Stimulated activated naive B cell treated with anti-CD40 and anti-IgM and Interleukin-4, amounts not matched to agents 10 μg/mL and 1 μg/mL and 100 μg/mL, for 72 hours (primary cell): Measurements from ENCODE around the gene VSTM1.
"Not testable (repeated sequence)": the region's sequence is repeated elsewhere in the genome, so short reads cannot be mapped to it uniquely, and the experiment has no call there.

Experiments used
- ATAC-seq, 2 donors: fragments of 150-1000 bp; cut with Tn5 transposase; replicated peaks; 2 replicates each; pipeline ENCODE4 v1.10.0; 2021; ENCODE audit warnings: moderate library complexity in 1 of 2
- DNase-seq: peaks from one replicate; pipeline ENCODE4 v3.0.0; 2021
- H3K27ac Mint-ChIP-seq: one replicate; pipeline ENCODE4 v1.8.0; 2022; ENCODE audit warnings: mild to moderate bottlenecking, mixed read lengths
- H3K27me3 Mint-ChIP-seq, 2 donors: one replicate each; pipeline ENCODE4 v1.8.0; 2022; ENCODE audit warnings: mixed read lengths in 2 of 2
- H3K36me3 Mint-ChIP-seq, 2 donors: one replicate each; pipeline ENCODE4 v1.8.0; 2022; ENCODE audit warnings: mixed read lengths in 2 of 2, mild to moderate bottlenecking in 1 of 2
- H3K4me1 Mint-ChIP-seq, 2 donors: one replicate each; pipeline ENCODE4 v1.8.0; 2022; ENCODE audit warnings: mixed read lengths in 2 of 2, mild to moderate bottlenecking in 1 of 2
- H3K4me3 Mint-ChIP-seq, 2 donors: one replicate each; pipeline ENCODE4 v1.8.0; 2022; ENCODE audit warnings: mild to moderate bottlenecking in 2 of 2, mixed read lengths in 2 of 2, moderate library complexity in 1 of 2
- H3K9me3 Mint-ChIP-seq, 2 donors: one replicate each; pipeline ENCODE4 v1.8.0; 2022; ENCODE audit warnings: mixed read lengths in 2 of 2, mild to moderate bottlenecking in 1 of 2

Gene VSTM1

DNA sequence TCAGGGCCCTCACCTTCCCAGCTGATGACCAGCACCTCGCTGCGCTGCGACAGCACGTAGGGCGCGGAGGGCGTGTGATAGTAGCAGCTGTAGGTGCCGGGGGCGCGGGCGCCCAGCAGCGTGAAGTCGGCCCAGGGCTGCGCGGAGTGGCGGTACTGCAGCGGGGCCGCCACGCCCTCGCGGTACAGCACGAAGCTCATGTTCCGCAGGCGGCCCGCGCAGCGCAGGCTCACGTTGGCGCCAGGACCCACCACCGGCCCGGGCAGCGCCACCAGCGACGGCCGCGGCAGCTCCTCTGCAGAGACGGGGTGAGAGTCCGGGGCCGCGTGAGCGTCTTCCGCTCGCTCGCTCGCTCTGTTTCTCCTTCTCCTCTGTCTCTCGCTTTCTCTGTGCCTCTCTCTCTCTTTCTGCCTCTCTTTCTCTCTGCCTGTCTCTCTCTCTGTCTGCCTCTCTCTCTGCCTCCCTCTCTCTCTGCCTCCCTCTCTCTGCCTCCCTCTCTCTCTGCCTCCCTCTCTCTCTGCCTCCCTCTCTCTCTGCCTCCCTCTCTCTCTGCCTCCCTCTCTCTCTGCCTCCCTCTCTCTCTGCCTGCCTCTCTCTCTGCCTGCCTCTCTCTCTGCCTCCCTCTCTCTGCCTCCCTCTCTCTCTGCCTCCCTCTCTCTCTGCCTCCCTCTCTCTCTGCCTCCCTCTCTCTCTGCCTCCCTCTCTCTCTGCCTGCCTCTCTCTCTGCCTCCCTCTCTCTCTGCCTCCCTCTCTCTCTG lies 32.3 kb upstream of the VSTM1 start:
- H3K27me3 Mint-ChIP-seq, result peaks cover 30 to 48% of the 10 kb centered on the region in 2 donors
- not testable (repeated sequence) for H3K27ac Mint-ChIP-seq, H3K9me3 Mint-ChIP-seq, H3K36me3 Mint-ChIP-seq
- H3K4me1 Mint-ChIP-seq, result peaks cover 6 to 19% of the 10 kb centered on the region in 2 donors
- H3K4me3 Mint-ChIP-seq, result peak overlapping the region; percentile 60 to 70
- ATAC-seq (peak; percentile 81 to 82), DNase-seq (peak; percentile 32)

DNA sequence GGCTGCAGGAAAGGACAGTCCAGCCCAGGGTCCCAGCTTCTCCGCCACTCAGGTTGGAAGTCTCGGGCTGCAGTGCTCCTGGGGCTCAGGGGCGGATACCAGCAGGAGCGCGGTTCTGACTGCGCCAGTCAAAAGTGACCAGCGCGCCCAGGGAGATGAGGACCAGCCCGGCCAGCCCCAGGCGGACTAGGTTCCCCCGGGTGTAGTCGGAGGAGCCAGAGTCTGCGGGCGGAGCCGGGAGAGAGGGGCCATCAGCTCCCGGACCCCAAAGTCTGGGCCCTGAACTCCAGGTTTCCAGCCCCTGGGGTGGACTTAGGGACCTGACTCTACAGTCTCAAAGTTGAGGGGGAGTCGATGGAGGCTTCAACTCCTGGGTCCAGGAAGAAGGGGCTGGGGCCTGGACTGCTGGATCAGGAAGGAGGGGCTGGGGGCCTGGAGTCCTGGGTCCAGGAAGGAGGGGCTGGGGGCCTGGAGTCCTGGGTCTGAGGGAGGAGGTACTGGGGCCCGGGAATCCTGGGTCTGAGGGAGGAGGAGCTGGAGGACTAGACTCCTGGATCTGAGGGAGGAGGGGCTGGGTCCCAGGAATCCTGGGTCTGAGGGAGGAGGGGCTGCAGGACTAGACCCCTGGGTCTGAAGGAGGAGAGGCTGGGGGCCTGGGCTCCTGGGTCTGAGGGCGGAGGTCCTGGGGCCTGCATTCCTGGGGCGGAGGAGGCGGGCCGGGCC lies 31.6 kb upstream of the VSTM1 start:
- H3K27ac Mint-ChIP-seq, result no peak overlapping the region

DNA sequence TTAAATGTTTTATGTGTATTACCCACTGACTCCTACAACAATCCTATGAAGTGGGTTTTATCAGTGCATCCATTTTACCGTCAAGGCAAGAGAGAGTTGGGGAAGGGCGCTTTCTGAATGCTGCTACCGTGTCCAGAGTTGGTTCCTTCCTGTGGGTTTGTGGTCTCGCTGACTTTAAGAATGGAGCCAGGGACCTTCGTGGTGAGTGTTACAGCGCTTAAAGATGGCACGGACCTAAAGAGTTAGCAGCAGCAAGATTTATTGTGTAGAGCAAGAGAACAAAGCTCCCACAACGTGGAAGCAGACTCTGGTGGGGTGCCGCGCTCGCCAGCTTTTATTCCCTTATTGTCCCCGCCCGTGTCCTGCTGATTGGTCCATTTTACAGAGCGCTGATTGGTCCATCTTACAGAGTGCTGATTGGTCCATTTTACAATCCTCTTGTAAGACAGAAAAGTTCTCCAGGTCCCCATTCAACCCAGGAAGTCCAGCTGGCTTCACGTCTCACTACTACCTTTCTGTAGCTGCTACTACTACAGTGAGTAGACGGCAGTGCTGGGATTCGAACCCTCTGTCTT lies 30.8 kb upstream of the VSTM1 start:
- DNase-seq, result no peak
- no peaks in the 10 kb centered on the region for H3K36me3 Mint-ChIP-seq
- no peak for ATAC-seq
- peaks cover 6 to 19% of the 10 kb centered on the region in 2 donors for H3K4me1 Mint-ChIP-seq
- no peaks in the 10 kb centered on the region for H3K9me3 Mint-ChIP-seq
- no peak overlapping the region for H3K4me3 Mint-ChIP-seq
- peaks cover 30 to 53% of the 10 kb centered on the region in 2 donors for H3K27me3 Mint-ChIP-seq
- no peak overlapping the region for H3K27ac Mint-ChIP-seq

More for the DNA sequence above, 31.6 kb upstream of the VSTM1 start:
- H3K27me3 Mint-ChIP-seq, result peaks cover 30 to 53% of the 10 kb centered on the region in 2 donors
- H3K4me3 Mint-ChIP-seq, result peak overlapping the region; percentile 60 to 70
- DNase-seq (no peak), ATAC-seq (no peak)
- peaks cover 6 to 19% of the 10 kb centered on the region in 2 donors for H3K4me1 Mint-ChIP-seq
- no peaks in the 10 kb centered on the region for H3K9me3 Mint-ChIP-seq
- no peaks in the 10 kb centered on the region for H3K36me3 Mint-ChIP-seq

GRCh38 chr19:54084410-54084809 lies 20.7 kb upstream of the VSTM1 start:
- H3K27me3 Mint-ChIP-seq, result peaks cover under 1 to 18% of the 10 kb centered on the region in 2 donors
- ATAC-seq (no peak), DNase-seq (no peak)
- H3K9me3 Mint-ChIP-seq, result peaks cover 4 to 12% of the 10 kb centered on the region in 2 donors
- no peaks in the 10 kb centered on the region for H3K4me1 Mint-ChIP-seq
- H3K4me3 Mint-ChIP-seq, result no peak overlapping the region
- no peak overlapping the region for H3K27ac Mint-ChIP-seq
- no peaks in the 10 kb centered on the region for H3K36me3 Mint-ChIP-seq

DNA sequence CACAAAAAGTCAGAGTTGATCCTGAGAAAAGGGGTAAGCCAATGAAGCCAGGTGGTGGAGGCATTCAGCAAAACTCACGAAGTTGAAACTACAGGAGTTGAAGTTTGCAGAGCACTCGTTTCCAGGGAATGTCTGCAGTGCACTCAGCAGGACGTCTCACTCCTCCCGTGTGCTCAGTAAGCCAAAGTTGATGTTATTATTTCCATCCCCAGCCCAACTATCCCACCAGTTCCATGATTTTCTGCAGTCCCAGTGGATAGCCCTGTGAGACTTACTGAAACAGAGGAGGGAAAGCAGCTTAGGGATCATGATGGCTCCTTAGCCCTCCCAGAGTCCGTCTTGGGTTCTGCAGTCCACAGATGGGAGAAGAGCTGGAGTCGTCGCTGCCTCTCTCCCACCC lies 17.3 kb upstream of the VSTM1 start, which contains the start of gene TARM1:
Gene TARM1, minus strand, starts transcription at position 334 of the 400 bp plus-strand sequence. Its CDS starts 25 bp downstream, at position 309.
- Mint-ChIP-seq H3K4me1 (no peaks in the 10 kb centered on the region), H3K36me3 (no peaks in the 10 kb centered on the region), H3K27me3 (peaks cover 0 to 8% of the 10 kb centered on the region in 2 donors), H3K9me3 (peaks cover 4 to 14% of the 10 kb centered on the region in 2 donors), H3K27ac (peak within 1 kb of the TSS; percentile 84), H3K4me3 (no peak within 1 kb of the TSS)
- ATAC-seq (no peak), DNase-seq (no peak)

DNA sequence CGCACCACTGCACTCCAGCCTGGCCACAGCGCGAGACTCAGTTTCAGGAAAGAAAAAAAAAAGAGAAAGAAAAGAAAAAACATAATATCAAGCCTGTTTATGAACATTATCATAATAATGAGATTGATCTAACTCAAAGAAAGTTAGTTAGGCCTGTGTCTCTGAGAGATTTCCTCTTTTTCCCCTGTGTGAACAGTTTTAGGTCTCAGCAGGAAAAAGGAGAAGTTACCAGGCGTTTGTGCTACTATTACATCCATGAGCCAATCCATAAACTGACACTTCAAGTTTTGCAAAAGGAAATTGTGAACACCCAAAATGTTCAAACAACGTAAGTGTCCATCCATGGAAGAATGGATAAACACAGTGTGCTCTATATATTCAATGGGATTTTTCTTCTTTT lies 13.6 kb upstream of the VSTM1 start:
- Mint-ChIP-seq H3K36me3 (no peaks in the 10 kb centered on the region), H3K4me1 (no peaks in the 10 kb centered on the region), H3K27ac (no peak overlapping the region), H3K4me3 (no peak overlapping the region), H3K9me3 (peaks cover 4 to 10% of the 10 kb centered on the region in 2 donors), H3K27me3 (peaks cover 0 to 11% of the 10 kb centered on the region in 2 donors)
- ATAC-seq (no peak), DNase-seq (no peak)

DNA sequence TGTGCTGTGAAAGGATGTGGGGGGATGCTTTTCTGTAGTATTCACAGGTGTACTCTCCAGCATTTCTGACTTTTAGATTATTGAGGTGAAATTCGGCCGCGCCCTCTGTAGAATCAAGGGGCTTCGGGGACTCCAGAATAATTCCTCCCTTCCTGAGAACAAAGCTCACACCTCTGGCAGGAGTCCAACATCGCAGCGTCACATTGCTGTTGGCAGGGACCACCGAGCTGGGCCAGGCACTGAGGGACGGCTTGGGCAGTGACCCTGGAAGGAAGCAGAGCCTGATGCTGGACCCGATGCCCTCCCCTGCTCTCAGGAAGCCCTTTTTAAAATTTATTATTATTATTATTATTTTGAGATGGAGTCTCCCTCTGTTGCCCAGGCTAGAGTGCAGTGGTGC lies 11.2 kb upstream of the VSTM1 start:
- no peak for ATAC-seq
- Mint-ChIP-seq H3K27ac (no peak overlapping the region), H3K27me3 (peaks cover 0 to 11% of the 10 kb centered on the region in 2 donors), H3K4me3 (no peak overlapping the region), H3K9me3 (peaks cover 2 to 4% of the 10 kb centered on the region in 2 donors), H3K36me3 (no peaks in the 10 kb centered on the region), H3K4me1 (no peaks in the 10 kb centered on the region)
- no peak for DNase-seq

DNA sequence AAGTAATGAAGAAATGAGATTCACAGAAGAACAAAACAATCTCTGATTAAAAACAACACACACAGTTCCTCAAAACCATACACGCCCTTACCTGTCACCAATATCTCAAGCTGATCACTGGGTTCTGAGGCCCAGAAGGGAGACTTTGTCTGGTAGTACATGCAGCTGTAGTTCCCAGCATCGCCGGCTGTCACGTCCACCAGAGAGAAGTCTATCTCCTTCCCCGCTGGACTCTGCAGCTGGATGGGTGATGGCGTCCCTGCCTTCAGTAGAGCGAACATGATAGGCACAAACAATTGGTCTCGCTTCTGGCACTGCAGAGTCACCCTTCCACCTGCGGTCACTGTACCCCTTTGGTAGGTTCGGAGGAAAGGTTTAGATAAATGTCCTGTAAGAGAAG lies 10.1 kb upstream of the VSTM1 start:
- Mint-ChIP-seq H3K9me3 (peaks cover 0 to 5% of the 10 kb centered on the region in 2 donors), H3K27ac (no peak overlapping the region), H3K27me3 (peaks cover 6 to 7% of the 10 kb centered on the region in 2 donors), H3K36me3 (peaks cover 0 to 5% of the 10 kb centered on the region in 2 donors), H3K4me3 (no peak overlapping the region), H3K4me1 (no peaks in the 10 kb centered on the region)
- ATAC-seq (no peak), DNase-seq (no peak)

DNA sequence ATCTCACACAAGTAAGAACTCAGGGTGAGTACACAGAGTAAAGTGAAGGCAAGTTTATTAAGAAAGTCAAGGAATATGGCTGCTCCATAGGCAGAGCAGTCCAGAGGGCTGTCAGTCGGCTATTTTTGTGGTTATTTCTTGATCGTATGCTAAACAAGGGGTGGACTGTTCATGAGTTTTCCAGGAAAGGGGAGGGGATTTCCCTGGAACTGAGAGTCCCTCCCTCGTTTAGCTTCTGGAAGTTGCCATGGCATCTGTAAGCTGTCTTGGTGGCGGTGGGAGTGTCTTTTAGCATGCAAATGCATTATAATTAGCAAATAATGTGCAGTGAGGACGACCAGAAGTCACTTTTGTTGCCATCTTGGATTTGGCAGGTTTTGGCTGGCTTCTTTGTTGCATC lies 5.8 kb upstream of the VSTM1 start:
- Mint-ChIP-seq H3K4me1 (no peaks in the 10 kb centered on the region), H3K27me3 (peaks cover 6 to 18% of the 10 kb centered on the region in 2 donors), H3K4me3 (no peak overlapping the region), H3K27ac (no peak overlapping the region), H3K9me3 (peaks cover 0 to 5% of the 10 kb centered on the region in 2 donors), H3K36me3 (peaks cover 0 to 5% of the 10 kb centered on the region in 2 donors)
- DNase-seq, result no peak
- ATAC-seq, result no peak

- H3K4me3 Mint-ChIP-seq, result no peak overlapping the region
- peaks cover 24 to 46% of the 10 kb centered on the region in 2 donors for H3K27me3 Mint-ChIP-seq
- no peaks in the 10 kb centered on the region for H3K36me3 Mint-ChIP-seq
- no peak overlapping the region for H3K27ac Mint-ChIP-seq
- no peaks in the 10 kb centered on the region for H3K4me1 Mint-ChIP-seq
- DNase-seq, result no peak
- ATAC-seq, result no peak
- no peaks in the 10 kb centered on the region for H3K9me3 Mint-ChIP-seq
Measured at GRCh38 chr19:54062643-54063042, 1.1 kb downstream of the VSTM1 start.

DNA sequence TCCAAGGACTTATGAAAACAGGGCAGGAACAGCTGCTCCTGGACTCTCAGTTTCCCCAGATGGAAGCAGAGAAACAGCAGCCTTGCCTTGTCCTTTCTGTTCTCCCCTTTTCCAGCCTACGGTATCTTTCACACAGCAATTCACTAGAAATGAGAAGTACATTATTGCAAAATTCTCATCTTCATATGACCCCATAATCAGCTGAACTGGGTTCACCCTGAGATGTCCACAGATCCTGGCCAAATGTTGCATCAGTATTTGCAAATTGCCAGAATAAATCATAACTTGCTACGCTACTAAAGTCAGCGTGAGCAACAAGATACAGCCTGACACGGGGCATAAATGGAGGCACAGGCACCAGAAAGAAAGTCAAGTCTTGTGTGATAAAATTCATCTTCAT lies 16.1 kb downstream of the VSTM1 start:
- no peak overlapping the region for H3K4me3 Mint-ChIP-seq
- peaks cover 0 to 8% of the 10 kb centered on the region in 2 donors for H3K9me3 Mint-ChIP-seq
- no peaks in the 10 kb centered on the region for H3K4me1 Mint-ChIP-seq
- DNase-seq, result no peak
- ATAC-seq, result no peak
- peaks cover 0 to 2% of the 10 kb centered on the region in 2 donors for H3K36me3 Mint-ChIP-seq
- H3K27me3 Mint-ChIP-seq, result peaks cover 31 to 34% of the 10 kb centered on the region in 2 donors
- H3K27ac Mint-ChIP-seq, result no peak overlapping the region

DNA sequence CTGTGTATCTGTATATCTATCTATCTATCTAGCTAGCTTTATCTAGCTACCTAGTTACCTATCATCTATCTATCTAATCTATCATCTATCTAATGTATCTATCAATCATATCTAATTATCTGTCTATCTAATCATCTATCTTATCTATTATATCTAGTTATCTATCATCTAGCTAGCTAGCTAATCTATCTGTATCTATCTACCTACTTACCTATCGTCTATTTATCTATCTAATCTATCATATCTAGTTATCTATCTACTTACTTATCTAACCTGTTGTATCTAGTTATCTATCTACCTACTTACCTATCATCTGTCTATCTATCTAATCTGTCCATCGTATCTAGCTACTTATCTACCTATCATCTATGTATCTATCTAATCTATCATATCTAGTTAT lies 17.9 kb downstream of the VSTM1 start:
- ATAC-seq (no peak), DNase-seq (no peak)
- no peak overlapping the region for H3K27ac Mint-ChIP-seq
- H3K9me3 Mint-ChIP-seq, result peaks cover 0 to 8% of the 10 kb centered on the region in 2 donors
- H3K36me3 Mint-ChIP-seq, result peaks cover 0 to 2% of the 10 kb centered on the region in 2 donors
- no peak overlapping the region for H3K4me3 Mint-ChIP-seq
- H3K27me3 Mint-ChIP-seq, result peaks cover 36 to 39% of the 10 kb centered on the region in 2 donors
- no peaks in the 10 kb centered on the region for H3K4me1 Mint-ChIP-seq

DNA sequence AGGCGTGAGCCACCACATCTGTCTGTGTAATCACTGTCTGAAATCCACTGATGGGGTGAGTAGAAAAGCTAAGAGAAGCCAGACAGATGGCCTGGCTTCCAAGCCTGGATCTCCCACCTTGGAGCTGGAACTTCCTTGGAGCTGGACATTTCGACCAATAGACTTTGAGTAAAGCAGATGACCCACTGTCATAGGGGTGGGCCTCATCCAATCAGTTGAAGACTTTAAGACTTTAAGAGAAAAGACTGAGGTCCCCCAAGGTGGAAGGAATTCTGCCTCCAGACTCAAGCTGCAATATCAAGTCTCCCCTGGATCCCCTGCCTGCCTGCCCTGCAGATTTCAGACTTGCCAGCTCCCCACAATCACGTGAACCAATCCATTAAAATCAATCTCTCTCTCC lies 20.7 kb downstream of the VSTM1 start:
- Mint-ChIP-seq H3K9me3 (no peaks in the 10 kb centered on the region), H3K27ac (no peak overlapping the region), H3K4me3 (no peak overlapping the region), H3K27me3 (peaks cover 34 to 35% of the 10 kb centered on the region in 2 donors), H3K4me1 (no peaks in the 10 kb centered on the region), H3K36me3 (peaks cover 0 to 2% of the 10 kb centered on the region in 2 donors)
- no peak for DNase-seq
- no peak for ATAC-seq

GRCh38 chr19:54041969-54042606 lies 21.6 kb downstream of the VSTM1 start:
- ATAC-seq (no peak), DNase-seq (no peak)
- peaks cover 34 to 35% of the 10 kb centered on the region in 2 donors for H3K27me3 Mint-ChIP-seq
- no peaks in the 10 kb centered on the region for H3K4me1 Mint-ChIP-seq
- H3K27ac Mint-ChIP-seq, result no peak overlapping the region
- no peak overlapping the region for H3K4me3 Mint-ChIP-seq
- H3K9me3 Mint-ChIP-seq, result peaks cover 3 to 6% of the 10 kb centered on the region in 2 donors
- H3K36me3 Mint-ChIP-seq, result peaks cover 2 to 4% of the 10 kb centered on the region in 2 donors
